Effector CD4-positive, alpha-beta T cell (primary cell): ENCODE results near the gene SIM1.

Source experiments
- DNase-seq: peaks from one replicate; pipeline ENCODE4 v3.0.0-alpha.2; 2020

SIM1 gene

DNA sequence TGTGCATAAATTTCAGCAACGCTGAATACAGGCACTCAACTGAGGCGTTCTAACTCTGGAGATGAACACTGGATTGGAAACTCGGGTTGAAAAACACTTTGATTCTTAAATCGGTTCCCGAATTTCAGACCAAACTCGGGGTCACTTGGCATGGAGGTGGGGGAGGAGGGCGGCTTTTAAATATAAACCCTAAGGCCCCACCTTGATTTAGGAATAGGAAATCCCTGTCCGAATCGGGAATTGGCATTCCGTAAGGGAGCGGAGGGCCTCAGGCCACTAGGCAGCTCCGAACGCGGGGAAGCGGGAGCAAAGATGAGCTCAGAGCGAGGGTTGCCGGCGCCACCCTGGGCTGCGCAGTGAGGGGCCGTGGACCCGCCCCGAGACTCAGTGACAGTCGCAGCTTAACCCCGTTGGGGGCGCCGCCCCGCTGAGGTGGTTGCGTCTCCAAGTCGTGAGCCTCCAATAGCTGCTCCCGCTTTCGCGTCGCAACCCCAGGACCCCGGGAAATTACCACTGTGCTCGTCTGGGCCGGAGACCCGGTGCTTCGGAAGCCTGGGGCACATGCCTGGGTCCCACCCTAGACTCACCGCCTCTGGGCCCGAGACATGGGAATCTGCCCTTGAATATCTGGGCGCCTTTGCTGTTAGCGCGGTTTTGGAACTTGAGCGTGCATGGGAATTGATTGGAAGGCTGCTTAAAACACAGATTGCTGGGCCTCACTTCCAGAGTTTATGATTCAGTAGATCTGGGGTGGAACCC is 4.6 kb upstream of the SIM1 start:
- no peak for DNase-seq

DNA sequence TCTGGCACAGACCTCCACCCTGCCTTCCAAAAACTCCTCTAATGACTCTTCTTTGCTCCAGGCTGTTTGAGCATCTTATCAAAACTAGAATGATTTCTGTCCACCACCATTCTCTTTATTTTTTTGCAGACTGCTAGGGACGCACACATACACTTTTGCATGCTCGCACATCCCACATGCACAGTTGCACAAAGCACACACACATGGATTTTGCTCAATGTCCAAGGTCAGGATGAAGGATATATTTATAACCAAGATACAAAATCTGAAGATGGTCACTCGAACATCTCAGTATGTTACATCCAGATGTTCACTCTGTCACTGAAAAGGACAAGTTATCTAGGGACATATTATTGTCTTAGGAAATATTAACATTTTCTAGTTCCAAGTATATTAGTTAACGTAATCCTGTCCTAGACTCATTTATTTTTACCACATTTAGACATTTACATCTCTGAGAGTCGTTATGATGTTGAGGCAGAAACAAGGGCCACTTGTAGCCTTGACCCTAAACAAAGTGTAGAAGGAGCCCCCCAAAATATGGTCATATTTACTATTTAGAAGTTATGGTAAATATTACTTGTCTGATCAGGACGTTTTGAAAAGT is 3.4 kb upstream of the SIM1 start:
- no peak for DNase-seq

GRCh38 chr6:100467129-100468015 is 2.7 kb upstream of the SIM1 start:
- DNase-seq = no peak

- no peak for DNase-seq
Measured at GRCh38 chr6:100466410-100467128, 1.8 kb upstream of the SIM1 start.

GRCh38 chr6:100465701-100466409 is 1.1 kb upstream of the SIM1 start:
- DNase-seq = no peak

DNA sequence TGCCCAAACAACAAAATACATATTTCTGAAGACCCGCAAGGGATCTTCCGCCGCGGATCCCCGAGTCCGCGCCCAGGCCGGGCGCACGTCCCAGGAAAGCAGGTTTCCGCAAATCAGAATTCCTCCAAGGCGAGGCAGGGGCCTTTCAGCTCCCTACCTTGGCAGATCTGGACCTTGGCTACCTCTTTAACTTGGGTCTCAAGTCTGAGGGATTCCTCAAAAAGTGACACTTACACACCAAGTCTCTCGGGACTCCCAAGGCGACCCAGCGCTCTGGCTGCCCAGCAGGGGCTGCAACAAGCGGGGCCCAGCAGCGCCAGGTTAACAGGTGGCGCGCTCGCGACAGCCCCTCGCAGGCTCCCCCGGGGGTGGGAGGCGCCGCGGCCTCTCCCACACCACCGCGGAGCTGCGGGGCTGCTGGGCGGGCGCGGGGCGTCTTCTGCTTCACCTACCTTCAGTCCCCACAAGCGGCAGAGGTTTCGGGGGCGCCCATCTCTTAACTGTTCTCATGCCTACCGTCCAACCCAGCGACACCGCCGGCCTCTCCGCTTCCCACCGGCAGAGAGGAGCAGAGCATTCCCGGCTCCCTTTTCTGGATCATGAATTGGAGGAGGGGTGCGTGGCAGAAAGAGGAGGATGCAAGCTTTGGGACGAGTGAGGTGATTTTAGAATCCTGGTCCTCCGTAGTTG is 414 bp downstream of the SIM1 start:
- DNase-seq = no peak

- no peak for DNase-seq
Measured at GRCh38 chr6:100463630-100464161, 1.0 kb downstream of the SIM1 start.

GRCh38 chr6:100462706-100463629 is 1.8 kb downstream of the SIM1 start:
- no peak for DNase-seq

DNA sequence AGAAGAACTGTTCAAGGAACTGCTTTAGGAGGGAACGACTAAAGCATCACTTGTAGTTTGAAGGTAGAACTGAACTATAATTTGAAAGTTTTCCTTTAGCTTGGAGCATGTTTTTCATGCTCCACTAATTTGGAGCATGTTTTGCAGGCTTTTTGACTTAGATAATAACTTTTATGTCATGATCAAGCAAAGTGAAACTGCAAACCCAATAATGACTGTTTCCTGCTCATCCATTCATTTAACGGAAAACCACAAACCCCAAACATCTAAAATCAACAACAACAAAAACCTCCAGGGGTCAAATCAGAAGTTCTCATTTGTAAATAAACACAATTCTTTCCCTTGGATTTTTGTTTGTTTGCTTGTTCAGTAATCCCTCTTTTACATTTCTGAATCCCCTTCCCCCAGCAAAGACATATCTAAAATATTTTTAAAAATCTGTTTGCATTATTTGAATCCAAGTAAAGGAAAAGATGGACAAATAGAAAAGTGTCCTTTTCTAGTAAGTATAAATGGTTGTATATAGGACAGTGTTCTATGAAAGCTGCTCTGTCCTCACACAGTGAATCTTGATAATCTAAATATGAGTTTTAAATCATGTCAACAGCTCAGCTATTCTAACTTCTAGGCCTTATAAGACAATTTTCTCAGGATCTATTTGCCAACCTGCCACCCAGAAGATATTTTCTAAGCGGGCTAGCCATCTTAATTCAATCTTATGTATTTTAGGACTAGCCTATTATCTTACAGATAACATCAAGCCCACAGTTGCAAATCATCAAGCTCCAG is 2.6 kb downstream of the SIM1 start:
- DNase-seq = no peak

DNA sequence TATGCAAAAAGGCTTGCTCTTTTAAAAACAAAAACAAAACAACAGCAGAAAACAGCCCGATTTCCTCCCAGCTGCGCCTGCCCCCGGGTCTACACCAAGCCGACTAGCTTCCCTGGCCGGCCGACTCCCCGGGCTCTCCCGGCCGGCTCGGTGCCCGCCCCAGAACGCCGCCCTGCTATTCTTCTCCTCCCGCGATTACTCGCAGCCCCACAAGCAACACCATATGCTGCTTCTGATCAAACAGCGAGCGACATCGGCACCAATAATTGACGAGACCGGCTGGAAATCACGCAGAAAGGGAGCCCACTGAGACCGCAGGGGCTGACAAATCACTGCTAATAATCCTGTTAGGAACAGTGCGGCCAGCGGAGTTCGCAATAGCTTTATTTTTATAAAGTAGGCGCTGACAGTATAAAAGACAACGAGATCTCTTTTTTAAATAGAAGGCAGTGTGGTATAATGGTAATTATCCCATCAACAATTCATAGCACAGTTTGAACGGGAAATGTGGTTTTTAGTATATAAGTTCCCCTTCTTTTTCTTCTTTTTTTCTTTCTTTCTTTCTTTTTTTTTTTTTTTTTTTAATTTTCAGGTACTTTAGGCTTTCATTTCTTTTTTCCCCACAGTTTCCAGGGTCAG is 3.3 kb downstream of the SIM1 start:
- DNase-seq = no peak

GRCh38 chr6:100460650-100461204 is 4.0 kb downstream of the SIM1 start:
- no peak for DNase-seq

DNA sequence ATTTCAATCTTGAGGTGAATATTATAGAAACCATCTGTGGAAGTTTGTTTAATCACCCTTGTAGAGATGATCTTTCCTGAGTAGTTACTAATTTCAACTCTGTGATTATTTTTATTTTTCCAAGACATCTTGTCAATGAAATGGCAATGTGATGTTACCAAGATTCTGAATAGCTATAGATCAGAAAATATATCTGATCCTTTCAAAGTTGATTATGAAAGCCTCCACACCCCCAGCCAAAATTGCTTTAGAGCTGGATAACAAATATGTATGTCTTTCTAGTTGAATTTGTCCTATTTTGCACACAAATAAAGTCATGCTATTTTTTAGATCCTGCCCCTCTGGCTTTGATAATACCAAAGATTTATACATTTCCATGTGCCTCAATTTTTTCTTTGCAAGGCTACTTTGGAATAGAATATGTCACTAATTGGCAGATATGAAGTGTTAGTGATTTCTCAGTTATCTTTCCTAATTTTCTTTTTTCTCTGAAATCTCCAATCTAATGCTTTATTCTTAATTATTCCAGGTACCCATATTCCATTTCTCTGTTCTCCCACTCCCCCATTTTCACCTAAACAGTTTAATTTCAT is 5.0 kb downstream of the SIM1 start:
- DNase-seq = no peak

DNA sequence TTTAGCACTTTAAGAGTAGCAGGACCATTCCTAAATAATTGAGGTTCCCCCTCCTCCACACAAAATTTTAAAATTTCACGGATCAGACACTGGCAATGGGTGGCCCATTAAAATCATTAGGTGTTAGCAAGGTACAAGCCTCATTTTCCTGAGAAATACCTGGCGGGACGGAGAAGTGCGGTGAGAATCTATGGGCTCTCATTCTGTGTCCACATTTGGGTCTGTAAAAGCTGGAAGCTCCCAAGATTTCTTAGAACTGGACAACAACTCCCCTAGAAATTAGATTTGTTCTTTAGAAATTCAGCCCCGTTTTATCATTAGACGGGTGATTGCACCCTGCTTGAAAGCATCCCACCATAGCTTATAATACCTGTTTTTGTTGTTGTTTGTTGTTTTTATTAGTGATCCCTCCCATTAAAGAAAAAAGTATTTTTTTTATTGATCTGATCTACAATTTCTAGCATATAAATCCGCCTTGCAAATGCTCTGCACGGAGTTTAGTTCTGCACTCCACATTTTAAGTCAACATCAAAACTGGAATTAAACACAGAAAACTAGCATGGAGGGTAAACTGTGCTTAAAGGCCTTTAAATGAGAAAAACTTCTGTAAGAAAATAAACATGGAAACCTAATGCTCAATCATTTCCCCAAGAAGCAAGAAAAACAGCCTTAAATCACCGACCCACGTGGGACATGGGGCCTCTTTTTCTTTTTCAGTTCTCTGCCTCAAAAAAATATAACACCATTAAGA is 5.7 kb downstream of the SIM1 start:
- no peak for DNase-seq

GRCh38 chr6:100457311-100457990 is 7.3 kb downstream of the SIM1 start:
- DNase-seq = no peak

- no peak for DNase-seq
Measured at GRCh38 chr6:100456908-100457235, 7.8 kb downstream of the SIM1 start.

GRCh38 chr6:100456141-100456907 is 8.4 kb downstream of the SIM1 start:
- DNase-seq = no peak
